Astrocyte (in vitro differentiated cells and primary cell): ENCODE data around the gene CTCF. TPM values are rescaled to one million over a fixed set of nuclear protein-coding genes. Genes with fewer than 3 reads are reported as not detected.

ENCODE experiments used
- DNase-seq: peaks from one replicate; pipeline ENCODE4 v3.0.0-alpha.2; 2010; ENCODE audit warnings: low read depth
- FAIRE-seq: peaks from 2 replicates; lab custom pipeline; 2011; peaks lifted over from hg19 to GRCh38; lab: Jason Lieb, UNC
- H2AFZ ChIP-seq: 2 replicates; pipeline ENCODE4 v1.6.0; 2012; ENCODE audit warnings: low read depth, low read length, inconsistent platforms
- H3K27ac ChIP-seq: 2 replicates; pipeline ENCODE4 v1.5.1; 2011; ENCODE audit warnings: low read depth, low read length, inconsistent platforms
- H3K27me3 ChIP-seq: 2 replicates; pipeline ENCODE4 v1.6.0; 2011; ENCODE audit warnings: low read length, inconsistent platforms; ENCODE audit not compliant: insufficient read depth
- H3K36me3 ChIP-seq: 2 replicates; pipeline ENCODE4 v1.5.1; 2011; ENCODE audit warnings: low read length, inconsistent platforms; ENCODE audit not compliant: insufficient read depth
- H3K4me1 ChIP-seq: 2 replicates; pipeline ENCODE4 v1.5.1; 2011; ENCODE audit warnings: low read length, inconsistent platforms; ENCODE audit not compliant: insufficient read depth
- H3K4me2 ChIP-seq: 2 replicates; pipeline ENCODE4 v1.6.0; 2012; ENCODE audit warnings: low read length, inconsistent platforms
- H3K4me3 ChIP-seq: 2 replicates; pipeline ENCODE4 v1.5.1; 2011; ENCODE audit warnings: low read depth, mild to moderate bottlenecking, low read length, inconsistent platforms; ENCODE audit not compliant: insufficient read depth
- H3K79me2 ChIP-seq: 2 replicates; pipeline ENCODE4 v1.6.0; 2012; ENCODE audit warnings: mild to moderate bottlenecking, low read length, inconsistent platforms; ENCODE audit not compliant: insufficient read depth
- H3K9ac ChIP-seq: 2 replicates; pipeline ENCODE4 v1.6.0; 2012; ENCODE audit warnings: mild to moderate bottlenecking, low read length, inconsistent platforms
- H3K9me3 ChIP-seq: 2 replicates; pipeline ENCODE4 v1.5.1; 2012; ENCODE audit warnings: low read depth, mild to moderate bottlenecking, low read length, inconsistent platforms; ENCODE audit not compliant: insufficient read depth
- H4K20me1 ChIP-seq: 2 replicates; pipeline ENCODE4 v1.6.0; 2012; ENCODE audit warnings: low read length, inconsistent platforms; ENCODE audit not compliant: insufficient read depth
- H3K27ac Mint-ChIP-seq: one replicate; pipeline ENCODE4 v1.8.0; 2021; ENCODE audit warnings: mild to moderate bottlenecking, mixed read lengths; ENCODE audit not compliant: unreplicated experiment
- H3K27me3 Mint-ChIP-seq: one replicate; pipeline ENCODE4 v1.8.0; 2021; ENCODE audit warnings: low read depth, mixed read lengths; ENCODE audit not compliant: unreplicated experiment
- H3K36me3 Mint-ChIP-seq: one replicate; pipeline ENCODE4 v1.8.0; 2021; ENCODE audit warnings: low read depth, mixed read lengths; ENCODE audit not compliant: unreplicated experiment
- H3K4me1 Mint-ChIP-seq: one replicate; pipeline ENCODE4 v1.8.0; 2021; ENCODE audit warnings: low read depth, mixed read lengths; ENCODE audit not compliant: unreplicated experiment
- H3K4me3 Mint-ChIP-seq: one replicate; pipeline ENCODE4 v1.8.0; 2021; ENCODE audit warnings: mild to moderate bottlenecking, moderate library complexity, mixed read lengths; ENCODE audit not compliant: unreplicated experiment
- H3K9me3 Mint-ChIP-seq: one replicate; pipeline ENCODE4 v1.8.0; 2021; ENCODE audit warnings: mild to moderate bottlenecking, mixed read lengths; ENCODE audit not compliant: unreplicated experiment
- EZH2 ChIP-seq: IDR thresholded peaks from 2 replicates; pipeline ENCODE4 v1.6.1; 2012; ENCODE audit warnings: mild to moderate bottlenecking, low read length, inconsistent platforms; ENCODE audit not compliant: insufficient read depth
- total RNA-seq: library from RNA; stranded (reverse); gene quantifications from 2 replicates; pipeline ENCODE4 v1.2.1, GENCODE V29; 2021
- TF ChIP-seq, protein P1 (sequence below): IDR thresholded peaks from 2 replicates; pipeline ENCODE4 v1.5.1; 2011; ENCODE audit warnings: low read depth, mild to moderate bottlenecking, inconsistent platforms, low read length, moderate library complexity; ENCODE audit not compliant: insufficient read depth

Gene CTCF
- total RNA-seq, 1 donor from 2014 or later = 26.8 TPM

DNA sequence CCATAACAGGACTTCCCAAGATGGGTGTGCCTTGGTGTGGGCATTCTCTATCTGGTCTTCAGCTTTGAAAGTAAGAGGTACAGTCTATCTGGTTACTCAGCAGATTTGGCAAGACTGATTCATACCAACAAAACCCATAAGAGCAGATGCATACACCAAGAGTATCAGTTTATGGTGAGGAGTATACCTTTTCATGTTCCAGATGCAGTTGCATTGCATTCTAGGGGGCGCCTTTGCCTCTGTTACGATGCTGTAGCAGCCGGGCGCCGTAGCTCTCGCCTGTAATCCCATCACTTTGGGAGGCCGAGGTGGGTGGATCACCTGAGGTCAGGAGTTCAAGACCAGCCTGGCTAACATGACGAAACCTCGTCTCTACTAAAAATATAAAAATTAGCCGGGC lies 51.5 kb downstream of the CTCF start:
- DNase-seq (no peak), FAIRE-seq (no peak)
- Histone ChIP-seq H3K9me3 (no peaks in the 10 kb centered on the region), H3K4me1 (no peaks in the 10 kb centered on the region), H3K27me3 (no peaks in the 10 kb centered on the region), H2AFZ (no peak overlapping the region), H3K79me2 (peaks cover 11% of the 10 kb centered on the region), H3K9ac (no peak overlapping the region), H3K27ac (no peak overlapping the region), H4K20me1 (peaks cover 18% of the 10 kb centered on the region), H3K36me3 (peaks cover 17% of the 10 kb centered on the region), H3K4me3 (no peak overlapping the region), H3K4me2 (no peak overlapping the region)
- Mint-ChIP-seq H3K27me3 (no peaks in the 10 kb centered on the region), H3K4me1 (no peaks in the 10 kb centered on the region), H3K27ac (no peak overlapping the region), H3K9me3 (no peaks in the 10 kb centered on the region), H3K36me3 (peaks cover 16% of the 10 kb centered on the region), H3K4me3 (no peak overlapping the region)
- TF ChIP-seq, protein P1, sequence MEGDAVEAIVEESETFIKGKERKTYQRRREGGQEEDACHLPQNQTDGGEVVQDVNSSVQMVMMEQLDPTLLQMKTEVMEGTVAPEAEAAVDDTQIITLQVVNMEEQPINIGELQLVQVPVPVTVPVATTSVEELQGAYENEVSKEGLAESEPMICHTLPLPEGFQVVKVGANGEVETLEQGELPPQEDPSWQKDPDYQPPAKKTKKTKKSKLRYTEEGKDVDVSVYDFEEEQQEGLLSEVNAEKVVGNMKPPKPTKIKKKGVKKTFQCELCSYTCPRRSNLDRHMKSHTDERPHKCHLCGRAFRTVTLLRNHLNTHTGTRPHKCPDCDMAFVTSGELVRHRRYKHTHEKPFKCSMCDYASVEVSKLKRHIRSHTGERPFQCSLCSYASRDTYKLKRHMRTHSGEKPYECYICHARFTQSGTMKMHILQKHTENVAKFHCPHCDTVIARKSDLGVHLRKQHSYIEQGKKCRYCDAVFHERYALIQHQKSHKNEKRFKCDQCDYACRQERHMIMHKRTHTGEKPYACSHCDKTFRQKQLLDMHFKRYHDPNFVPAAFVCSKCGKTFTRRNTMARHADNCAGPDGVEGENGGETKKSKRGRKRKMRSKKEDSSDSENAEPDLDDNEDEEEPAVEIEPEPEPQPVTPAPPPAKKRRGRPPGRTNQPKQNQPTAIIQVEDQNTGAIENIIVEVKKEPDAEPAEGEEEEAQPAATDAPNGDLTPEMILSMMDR = no peak
- no peak for TF ChIP-seq EZH2

DNA sequence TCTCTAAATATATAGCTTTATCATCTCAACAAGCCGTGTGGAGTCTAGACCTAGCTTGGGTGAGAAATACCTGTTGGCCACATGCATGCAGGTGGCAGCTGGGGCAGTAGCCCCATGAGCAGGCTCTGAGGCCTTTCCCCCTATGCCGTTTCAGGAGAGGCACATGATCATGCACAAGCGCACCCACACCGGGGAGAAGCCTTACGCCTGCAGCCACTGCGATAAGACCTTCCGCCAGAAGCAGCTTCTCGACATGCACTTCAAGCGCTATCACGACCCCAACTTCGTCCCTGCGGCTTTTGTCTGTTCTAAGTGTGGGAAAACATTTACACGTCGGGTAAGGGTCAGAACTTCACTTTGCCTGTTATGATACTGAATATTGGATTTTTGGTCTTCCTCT lies 65.9 kb downstream of the CTCF start:
- no peak overlapping the region for H3K9ac ChIP-seq
- H3K36me3 ChIP-seq = peaks cover 44% of the 10 kb centered on the region
- no peak overlapping the region for H3K27ac Mint-ChIP-seq
- H3K79me2 ChIP-seq = no peaks in the 10 kb centered on the region
- H3K9me3 ChIP-seq = no peaks in the 10 kb centered on the region
- H3K4me3 ChIP-seq = no peak overlapping the region
- no peak overlapping the region for H3K27ac ChIP-seq
- TF ChIP-seq, protein P1 = no peak
- no peak for TF ChIP-seq EZH2
- DNase-seq (no peak), FAIRE-seq (no peak)
- no peaks in the 10 kb centered on the region for H3K4me1 Mint-ChIP-seq
- no peaks in the 10 kb centered on the region for H3K27me3 Mint-ChIP-seq
- H3K36me3 Mint-ChIP-seq = peaks cover 4% of the 10 kb centered on the region
- H3K4me1 ChIP-seq = no peaks in the 10 kb centered on the region
- H3K9me3 Mint-ChIP-seq = no peaks in the 10 kb centered on the region
- no peak overlapping the region for H2AFZ ChIP-seq
- H4K20me1 ChIP-seq = peaks cover 19% of the 10 kb centered on the region
- H3K27me3 ChIP-seq = no peaks in the 10 kb centered on the region
- H3K4me2 ChIP-seq = no peak overlapping the region
- no peak overlapping the region for H3K4me3 Mint-ChIP-seq

DNA sequence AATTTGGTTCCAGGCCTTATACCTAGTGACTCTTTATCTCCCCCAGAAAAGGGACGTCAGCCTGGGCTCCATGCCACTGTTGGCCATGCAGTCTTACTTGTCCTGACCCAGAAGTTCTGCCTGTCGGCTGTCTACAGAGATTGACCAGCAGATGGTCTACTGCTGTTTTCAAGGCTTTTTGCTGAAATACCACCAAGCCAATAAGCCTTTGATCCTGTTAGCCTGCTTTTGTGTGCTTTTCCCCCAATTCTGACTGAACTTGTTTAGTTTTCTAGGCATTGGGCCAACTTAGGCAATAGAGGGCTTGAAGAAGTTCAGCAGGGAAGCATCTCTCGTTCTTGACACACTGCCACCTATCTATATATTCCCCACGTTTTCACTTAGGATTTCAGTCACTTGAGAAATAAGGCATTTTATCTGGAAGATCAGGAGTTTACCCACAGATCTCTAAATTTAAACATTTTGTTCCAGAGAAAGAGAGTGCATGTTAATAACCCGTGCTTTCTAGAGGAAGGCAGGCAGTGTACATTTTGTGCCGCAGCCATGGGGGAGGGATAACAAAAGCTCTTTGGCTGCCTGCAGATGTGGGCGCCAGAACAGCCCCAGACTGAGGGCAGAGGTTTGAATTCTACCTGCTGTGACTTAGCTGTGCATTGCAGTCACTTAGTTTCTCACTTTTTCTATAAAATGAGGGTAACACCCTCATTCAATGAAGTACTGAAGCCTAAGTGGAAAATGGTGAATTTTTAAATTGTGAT lies 70.3 kb downstream of the CTCF start:
- TF ChIP-seq, protein P1 = no peak
- Mint-ChIP-seq H3K4me3 (no peak overlapping the region), H3K36me3 (peaks cover 10% of the 10 kb centered on the region), H3K9me3 (no peaks in the 10 kb centered on the region), H3K27ac (no peak overlapping the region), H3K27me3 (no peaks in the 10 kb centered on the region), H3K4me1 (no peaks in the 10 kb centered on the region)
- peaks cover 39% of the 10 kb centered on the region for H3K36me3 ChIP-seq
- H2AFZ ChIP-seq = no peak overlapping the region
- H4K20me1 ChIP-seq = peaks cover 34% of the 10 kb centered on the region
- no peaks in the 10 kb centered on the region for H3K79me2 ChIP-seq
- FAIRE-seq = no peak
- no peak overlapping the region for H3K4me2 ChIP-seq
- H3K4me3 ChIP-seq = no peak overlapping the region
- no peaks in the 10 kb centered on the region for H3K4me1 ChIP-seq
- no peaks in the 10 kb centered on the region for H3K9me3 ChIP-seq
- no peak for DNase-seq
- no peak overlapping the region for H3K27ac ChIP-seq
- no peak overlapping the region for H3K9ac ChIP-seq
- H3K27me3 ChIP-seq = no peaks in the 10 kb centered on the region
